NCI-H187 (cell line): ENCODE results near the gene CCNK.

Experiments
- DNase-seq, 2 experiments: peaks; one replicate each; lab custom pipeline; 2025; lab: John Stamatoyannopoulos, UW

CCNK gene

DNA sequence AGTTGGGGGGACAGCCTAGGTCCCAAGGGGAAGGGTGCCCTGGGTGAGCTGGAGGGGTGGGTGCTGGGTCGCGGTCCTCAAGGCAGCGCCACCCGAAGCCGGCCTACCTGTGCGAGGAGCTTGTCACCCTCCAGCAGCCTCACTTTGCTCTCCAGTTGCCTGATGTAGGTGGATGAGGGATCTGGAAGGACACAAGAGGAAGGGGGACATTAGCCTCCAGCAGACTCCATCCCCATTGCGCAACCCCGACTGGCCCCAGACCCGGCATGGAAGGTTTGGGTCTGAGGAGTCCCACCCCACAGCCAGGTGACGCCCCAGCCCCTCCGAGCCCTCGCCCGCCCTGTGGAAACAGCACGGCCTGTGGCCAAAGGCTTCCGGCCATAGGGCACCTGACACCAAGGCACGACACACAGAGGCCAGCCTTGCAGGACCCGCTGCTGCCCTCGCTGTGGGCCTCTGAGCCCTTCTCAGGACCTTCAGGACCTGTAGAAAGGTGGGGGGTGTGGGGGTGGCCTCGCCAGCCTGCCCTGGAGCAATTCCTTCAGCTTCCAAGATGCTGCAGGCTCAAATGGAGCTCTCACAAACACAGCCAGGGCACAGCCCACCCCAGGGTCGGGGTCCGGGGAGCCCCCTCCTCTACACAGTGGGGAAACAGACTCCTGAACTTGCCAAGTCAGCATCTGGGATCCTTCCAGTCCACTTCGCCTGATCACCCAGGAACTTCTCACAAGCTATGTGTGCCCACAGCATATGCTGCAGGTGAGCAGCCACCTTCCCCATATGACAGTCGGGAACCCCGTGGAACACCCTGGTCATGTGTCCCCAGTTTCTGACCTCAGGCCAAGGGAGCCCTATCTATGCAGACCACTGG is 54.9 kb downstream of the CCNK start:
- DNase-seq = no peak

DNA sequence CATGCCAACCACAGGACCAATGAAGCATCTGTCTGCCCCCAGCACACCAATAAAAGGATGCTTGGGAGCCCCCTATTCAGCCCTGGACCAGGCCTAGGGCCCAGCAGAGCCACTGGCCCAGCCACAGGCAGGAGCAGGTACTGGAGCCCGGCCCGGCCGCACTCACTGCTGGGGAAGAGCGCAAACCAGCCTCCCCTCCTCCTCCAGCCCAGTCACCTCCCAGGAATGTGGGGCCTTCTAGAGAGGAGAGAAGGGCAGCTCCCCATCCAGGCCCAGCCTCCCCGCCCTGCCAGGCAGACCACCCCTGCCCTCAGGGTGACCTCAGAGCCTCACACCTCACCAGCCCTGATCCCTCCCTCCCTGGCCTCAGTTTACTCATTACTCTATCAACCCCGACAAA is 56.2 kb downstream of the CCNK start:
- DNase-seq = no peak

GRCh38 chr14:99538275-99538674 is 57.1 kb downstream of the CCNK start:
- no peak for DNase-seq

DNA sequence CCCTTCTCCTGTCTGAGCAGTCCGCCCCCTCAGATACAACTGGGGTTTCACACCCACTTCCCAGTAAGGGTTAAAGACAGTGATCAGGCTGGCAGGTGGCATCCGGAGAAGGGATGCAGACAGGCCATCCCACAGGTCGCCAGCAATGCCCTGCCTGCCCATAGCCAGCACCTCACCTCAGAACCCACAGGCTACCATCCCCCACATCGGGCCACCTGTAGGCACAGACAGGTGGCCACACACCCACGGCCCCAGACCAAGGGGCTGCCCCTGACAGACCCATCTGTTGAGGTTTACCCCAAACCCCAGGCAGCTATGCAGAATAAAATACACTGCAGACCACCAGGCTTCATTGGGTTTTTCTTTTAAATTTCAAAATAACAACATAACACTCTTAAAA is 57.5 kb downstream of the CCNK start:
- no peak for DNase-seq

DNA sequence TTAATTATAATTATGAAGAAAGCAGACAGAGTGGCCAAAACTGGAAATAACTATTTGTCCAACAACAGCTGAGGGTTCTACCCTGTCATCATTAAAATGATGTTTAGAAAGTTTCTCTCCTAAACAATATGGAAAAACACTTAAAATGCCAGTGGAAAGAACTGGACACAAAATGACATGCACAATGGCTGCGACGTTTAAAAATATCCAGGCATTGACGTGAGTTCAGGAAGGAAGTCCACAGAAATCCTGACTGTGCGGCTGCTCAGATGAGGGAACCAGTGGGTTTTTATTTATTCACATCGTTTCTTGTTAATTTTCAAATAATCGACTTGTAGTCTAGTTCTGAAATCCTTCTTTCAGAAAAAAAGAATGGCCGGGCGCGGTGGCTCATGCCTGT is 58.3 kb downstream of the CCNK start:
- no peak for DNase-seq

DNA sequence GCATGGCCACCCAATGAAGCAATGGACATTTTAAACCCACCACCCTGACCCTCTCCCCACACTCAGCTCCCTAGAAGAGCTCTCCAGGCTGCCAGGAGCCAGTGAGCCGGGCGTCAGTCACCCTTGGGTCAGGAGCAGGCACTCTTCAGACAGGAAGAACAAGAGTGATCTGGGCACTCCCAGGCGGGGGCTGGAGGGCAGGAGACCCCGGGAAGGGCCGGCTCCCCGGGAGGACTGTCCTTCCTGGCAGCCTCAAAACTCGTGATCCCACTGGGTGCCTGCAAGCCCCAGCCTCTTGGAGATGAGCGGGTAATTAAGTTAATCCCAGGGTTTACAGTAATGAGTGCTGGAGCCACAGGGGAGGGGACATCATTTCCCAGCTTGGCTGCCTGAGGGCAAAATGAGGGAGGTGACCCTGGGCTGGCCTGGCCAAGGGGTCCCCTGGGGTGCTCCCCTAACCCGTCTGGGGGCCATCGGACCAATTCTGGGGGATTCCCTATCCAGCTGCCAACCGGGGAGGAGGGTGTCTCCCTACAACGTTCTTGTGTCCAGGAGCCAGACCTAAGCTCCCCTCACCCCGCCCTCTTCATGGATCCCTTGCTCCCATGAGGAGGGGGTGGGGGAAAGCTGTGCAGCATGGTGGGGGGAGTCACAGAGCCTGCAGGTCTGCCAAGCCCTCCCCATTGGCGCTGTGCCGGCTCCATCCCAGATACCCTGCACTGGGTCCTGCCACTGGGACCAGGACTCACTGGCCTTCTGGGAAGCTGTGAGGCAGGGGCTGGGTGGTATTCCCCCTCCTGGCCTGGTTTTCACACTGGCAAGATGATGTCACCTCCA is 59.2 kb downstream of the CCNK start:
- no peak for DNase-seq

DNA sequence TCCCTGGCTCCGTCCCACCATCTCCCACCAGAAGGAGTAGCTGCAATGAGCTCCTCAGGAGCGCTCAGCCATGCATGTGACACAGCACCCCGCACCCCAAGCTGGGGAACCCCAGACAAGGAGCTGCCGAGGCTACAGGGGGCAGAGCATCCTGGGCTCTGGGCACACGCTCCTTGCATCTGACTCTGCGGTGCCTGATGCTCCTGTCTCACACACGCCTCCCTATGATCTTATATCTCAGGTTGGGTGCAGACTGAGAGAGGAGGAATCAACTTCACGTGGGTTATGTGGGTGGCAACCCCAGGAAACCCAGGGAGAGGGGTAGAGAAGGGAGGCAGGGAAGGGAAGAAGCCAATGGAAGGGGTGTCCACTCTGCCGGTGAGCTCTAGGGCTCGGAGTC is 60.0 kb downstream of the CCNK start:
- no peak for DNase-seq

- DNase-seq = no peak
These were observed 60.7 kb downstream of the CCNK start for GRCh38 chr14:99541677-99542470.

DNA sequence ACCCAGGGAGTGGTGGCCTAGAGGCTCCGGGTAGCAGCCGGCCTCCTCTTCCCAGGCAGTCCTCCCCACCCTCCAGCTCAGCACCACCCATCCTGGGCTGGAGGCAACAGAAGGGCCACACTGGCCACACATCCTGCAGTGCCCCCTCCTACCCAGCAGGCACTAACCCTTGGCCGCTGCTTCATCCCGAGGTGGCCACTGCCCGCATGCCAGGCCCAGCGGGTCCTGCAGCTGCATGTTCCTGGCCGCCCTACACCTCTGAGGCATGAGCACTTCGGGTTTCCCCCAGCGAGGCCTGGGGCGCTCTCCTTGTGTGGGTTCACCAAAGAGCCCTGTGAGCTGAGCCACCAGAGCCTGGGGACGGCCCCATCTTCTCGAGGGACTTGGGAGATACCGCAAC is 61.4 kb downstream of the CCNK start:
- no peak for DNase-seq

- no peak for DNase-seq
These were observed 62.2 kb downstream of the CCNK start for GRCh38 chr14:99543370-99543769.

- DNase-seq = no peak
These were observed 62.8 kb downstream of the CCNK start for GRCh38 chr14:99543985-99544384.

DNA sequence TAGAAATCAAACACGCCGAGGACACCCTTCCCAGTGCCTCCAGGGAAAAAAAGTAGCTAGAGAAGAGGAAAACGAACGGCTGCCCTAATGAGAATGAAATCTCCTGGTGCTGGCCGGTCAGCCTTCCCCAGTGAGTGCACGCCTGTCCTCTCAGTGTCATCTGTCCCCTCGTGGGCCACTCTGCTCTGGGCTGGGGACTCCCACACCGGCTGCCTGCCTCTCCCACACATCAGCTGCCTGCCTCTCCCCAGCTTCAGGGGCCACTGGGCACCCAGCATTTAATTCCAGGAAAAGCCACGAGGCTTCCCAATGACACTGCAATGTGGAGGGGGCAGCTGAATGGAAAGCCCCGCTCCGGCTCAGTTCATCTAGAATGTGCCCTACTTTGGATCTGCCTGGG is 63.8 kb downstream of the CCNK start:
- DNase-seq = no peak

DNA sequence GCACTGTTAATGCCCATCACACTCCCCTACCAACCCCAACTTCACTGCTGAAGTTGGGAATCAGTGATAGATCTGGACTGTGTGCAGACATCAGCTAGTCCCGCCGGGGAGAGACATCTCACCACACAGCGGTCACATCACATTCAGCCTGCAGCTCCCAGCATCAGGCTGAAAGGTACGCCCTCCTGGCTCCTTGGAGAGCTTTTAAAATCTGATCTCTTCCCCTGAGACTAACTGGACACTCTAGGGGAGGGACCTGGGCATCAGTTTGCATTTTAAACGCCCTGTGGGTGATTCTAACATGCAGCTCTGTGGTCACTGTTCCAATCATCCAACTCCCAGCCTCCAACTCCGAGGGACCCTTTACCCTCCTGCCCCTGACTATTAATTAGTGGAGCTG is 64.4 kb downstream of the CCNK start:
- DNase-seq = no peak

- peak; percentile 38 to 47 for DNase-seq
These were observed 65.1 kb downstream of the CCNK start for GRCh38 chr14:99546234-99546879.

DNA sequence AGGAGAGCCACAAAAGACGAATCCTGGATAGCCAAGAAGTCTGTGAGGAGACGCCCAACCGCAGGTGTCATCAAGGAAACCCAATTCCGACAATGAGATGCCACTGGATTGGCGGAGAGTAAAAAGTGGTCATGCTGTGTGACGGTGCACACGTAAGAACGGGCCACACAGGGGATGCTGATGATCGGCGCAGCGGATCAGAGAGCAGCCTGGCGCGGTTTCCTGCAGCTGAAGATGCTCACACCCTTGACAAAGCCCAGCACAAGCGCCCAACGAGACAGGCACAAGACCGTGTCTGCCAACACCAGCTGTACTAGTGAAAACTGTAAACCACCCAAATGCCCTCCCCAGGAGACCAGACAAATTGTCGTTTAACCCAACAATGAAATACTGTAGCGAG is 67.0 kb downstream of the CCNK start:
- no peak for DNase-seq

DNA sequence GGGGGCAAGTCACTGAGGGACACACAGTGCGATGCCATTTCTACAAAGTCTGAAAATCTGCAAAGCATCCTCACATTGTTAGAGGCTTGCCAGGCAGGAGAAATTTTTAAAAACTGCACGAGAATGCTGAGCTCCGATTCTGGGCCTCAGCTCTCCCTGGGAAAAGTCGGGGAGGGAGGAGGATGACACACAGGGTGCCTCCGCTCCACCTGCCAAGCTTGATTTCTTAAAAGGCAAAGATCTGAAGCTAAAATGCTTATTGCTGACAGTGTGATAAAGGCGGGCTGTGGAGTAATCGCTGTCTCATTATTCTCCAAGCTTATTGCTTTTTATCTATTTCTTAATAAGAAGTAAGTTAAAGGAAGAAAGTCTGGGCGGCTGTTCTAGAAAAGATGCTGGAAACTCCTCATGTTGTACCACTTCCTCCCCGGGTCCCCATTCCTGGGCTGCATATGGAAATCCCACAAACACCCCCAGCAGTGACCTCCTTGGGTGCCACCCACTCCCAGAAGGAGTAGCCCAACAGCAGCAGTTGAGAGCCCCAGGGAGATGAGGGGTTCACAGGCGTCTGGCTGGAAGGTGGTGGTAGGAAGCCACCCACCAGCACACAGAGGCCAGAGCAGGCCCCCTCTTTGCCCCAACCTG is 67.8 kb downstream of the CCNK start:
- DNase-seq = no peak

DNA sequence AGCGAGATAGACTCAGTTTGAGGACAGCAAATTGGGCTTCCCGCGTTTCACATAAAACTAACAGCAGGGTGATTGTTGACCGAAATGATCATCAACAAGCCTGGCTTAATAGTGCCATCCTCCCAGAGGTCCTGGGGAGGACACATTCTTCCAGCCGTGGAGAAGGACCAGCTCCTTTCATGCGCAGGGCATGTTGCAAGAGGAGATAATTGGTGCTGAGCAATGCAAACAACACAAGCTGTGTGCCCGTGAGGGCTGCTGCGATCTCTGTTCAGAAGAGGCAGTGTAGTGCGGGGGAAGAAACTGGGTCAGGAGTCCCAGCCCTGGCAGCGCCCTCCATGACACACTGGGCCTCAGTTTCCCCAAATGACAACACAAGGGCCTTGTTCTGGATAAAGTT is 68.5 kb downstream of the CCNK start:
- no peak for DNase-seq

GRCh38 chr14:99550387-99550992 is 69.3 kb downstream of the CCNK start:
- no peak for DNase-seq

GRCh38 chr14:99551034-99551922 is 70.1 kb downstream of the CCNK start:
- DNase-seq = no peak

- no peak for DNase-seq
These were observed 70.9 kb downstream of the CCNK start for GRCh38 chr14:99552021-99552553.
